ENCODE data around the gene WDR93.

DNA sequence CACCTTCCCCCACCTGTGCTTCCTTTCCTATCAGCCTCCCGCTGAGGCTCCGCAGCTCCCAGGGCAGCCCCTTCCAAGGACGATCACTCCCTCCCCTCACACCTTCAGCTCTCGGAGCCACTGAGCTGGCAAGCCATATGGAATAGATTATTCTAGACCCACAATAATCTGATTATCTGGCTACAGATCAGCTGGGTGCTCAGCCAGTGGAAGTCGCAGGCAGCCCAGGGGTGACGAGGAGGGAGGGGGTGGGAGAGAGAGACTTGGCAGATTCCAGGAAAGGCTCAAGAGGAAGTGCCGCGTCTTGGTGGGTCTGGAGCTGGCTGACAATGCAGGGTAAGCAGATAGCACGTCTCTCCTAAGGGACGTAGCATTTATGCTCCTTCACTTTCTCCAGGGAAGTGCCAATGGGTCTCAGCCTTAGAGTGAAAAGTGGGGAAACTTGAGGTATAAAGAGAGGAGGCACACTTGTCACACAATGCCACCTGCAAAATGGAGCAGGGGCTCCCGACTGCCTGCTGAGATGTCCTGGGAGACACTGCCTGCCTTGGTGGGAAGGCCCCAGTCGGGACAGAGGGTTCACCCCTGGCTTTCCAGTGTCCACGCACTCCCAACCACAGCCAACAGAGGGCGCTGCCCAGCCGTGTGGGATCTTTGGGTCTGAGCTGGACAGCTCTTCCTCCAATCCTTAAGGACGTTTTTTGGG lies 69.8 kb downstream of the WDR93 start:
- TF ChIP-seq, protein P1, sequence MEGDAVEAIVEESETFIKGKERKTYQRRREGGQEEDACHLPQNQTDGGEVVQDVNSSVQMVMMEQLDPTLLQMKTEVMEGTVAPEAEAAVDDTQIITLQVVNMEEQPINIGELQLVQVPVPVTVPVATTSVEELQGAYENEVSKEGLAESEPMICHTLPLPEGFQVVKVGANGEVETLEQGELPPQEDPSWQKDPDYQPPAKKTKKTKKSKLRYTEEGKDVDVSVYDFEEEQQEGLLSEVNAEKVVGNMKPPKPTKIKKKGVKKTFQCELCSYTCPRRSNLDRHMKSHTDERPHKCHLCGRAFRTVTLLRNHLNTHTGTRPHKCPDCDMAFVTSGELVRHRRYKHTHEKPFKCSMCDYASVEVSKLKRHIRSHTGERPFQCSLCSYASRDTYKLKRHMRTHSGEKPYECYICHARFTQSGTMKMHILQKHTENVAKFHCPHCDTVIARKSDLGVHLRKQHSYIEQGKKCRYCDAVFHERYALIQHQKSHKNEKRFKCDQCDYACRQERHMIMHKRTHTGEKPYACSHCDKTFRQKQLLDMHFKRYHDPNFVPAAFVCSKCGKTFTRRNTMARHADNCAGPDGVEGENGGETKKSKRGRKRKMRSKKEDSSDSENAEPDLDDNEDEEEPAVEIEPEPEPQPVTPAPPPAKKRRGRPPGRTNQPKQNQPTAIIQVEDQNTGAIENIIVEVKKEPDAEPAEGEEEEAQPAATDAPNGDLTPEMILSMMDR (conservative IDR thresholded peaks at IDR 0.05; ENCODE audit: low read length), result peak; percentile 93
- no peak for TF ChIP-seq EZH2phosphoT487 (IDR thresholded peaks at IDR 0.05; ENCODE audit: borderline replicate concordance, low read depth, low read length)

Measured in OCI-LY7 (cell line).